Measurements from ENCODE around the gene NOC4L. TPM values are rescaled to one million over a fixed set of nuclear protein-coding genes. Genes with fewer than 3 reads are reported as not detected.

NOC4L gene
- total RNA-seq, 1 experiment from 2014 or later = 29.8 TPM

- H3K27ac ChIP-seq (ENCODE audit: low read length) = no peak overlapping the region
- H3K36me3 ChIP-seq (ENCODE audit: control insufficient read depth, insufficient read depth, low read length) = peaks cover 24% of the 10 kb centered on the region
- POLR2A ChIA-PET = no interaction called here
- in situ Hi-C loops (cut with HindIII; ENCODE audit: low pct_unique_long_range_greater_than_20kb, low sequenced_read_pairs) (no loop called here), intact Hi-C loops (cut with micrococcal nuclease; ENCODE audit: unreplicated experiment) (no loop called here)
- no peaks in the 10 kb centered on the region for H3K27me3 ChIP-seq (ENCODE audit: control insufficient read depth, insufficient read depth, low read length)
- no peaks in the 10 kb centered on the region for H3K4me1 ChIP-seq (ENCODE audit: control insufficient read depth, insufficient read depth, low read length)
- TF ChIP-seq SIN3A (IDR thresholded peaks at IDR 0.05; ENCODE audit: borderline replicate concordance, insufficient read depth, low read depth, low read length) (no peak), POLR2AphosphoS5 (IDR thresholded peaks at IDR 0.05; ENCODE audit: low read depth, low read length) (no peak), TCF7L2 (IDR thresholded peaks at IDR 0.05; ENCODE audit: low read depth, low read length) (no peak), CTCF (IDR thresholded peaks at IDR 0.05) (no peak), REST (IDR thresholded peaks at IDR 0.05; ENCODE audit: insufficient read depth in 1 of 2, low read depth in 2 of 2, low read length in 1 of 2) (no peak)
- CTCF ChIA-PET = no interaction called here
- BruUV-seq (replicated peaks) = no TSS peak
- H3K4me3 ChIP-seq (ENCODE audit: low read depth in 2 of 2, low read length in 2 of 2) = no peak overlapping the region
- no peaks in the 10 kb centered on the region for H3K9me3 ChIP-seq (ENCODE audit: control insufficient read depth, insufficient read depth, low read depth, low read length)
- ATAC-seq = no peak
- DNase-seq (ENCODE audit: low read depth, low spot score) = no peak
Observed at GRCh38 chr12:132125736-132126135, 18.5 kb upstream of the NOC4L start.

GRCh38 chr12:132127041-132127440 lies 17.2 kb upstream of the NOC4L start:
- peaks cover 16% of the 10 kb centered on the region for H3K36me3 ChIP-seq (ENCODE audit: control insufficient read depth, insufficient read depth, low read length)
- CTCF ChIA-PET = no interaction called here
- no peak for ATAC-seq

More at GRCh38 chr12:132127041-132127440, 17.2 kb upstream of the NOC4L start:
- Histone ChIP-seq H3K9me3 (ENCODE audit: control insufficient read depth, insufficient read depth, low read depth, low read length) (no peaks in the 10 kb centered on the region), H3K27me3 (ENCODE audit: control insufficient read depth, insufficient read depth, low read length) (no peaks in the 10 kb centered on the region), H3K27ac (ENCODE audit: low read length) (no peak overlapping the region), H3K4me1 (ENCODE audit: control insufficient read depth, insufficient read depth, low read length) (no peaks in the 10 kb centered on the region), H3K4me3 (ENCODE audit: low read depth in 2 of 2, low read length in 2 of 2) (no peak overlapping the region)
- no peak for TF ChIP-seq TCF7L2 (IDR thresholded peaks at IDR 0.05; ENCODE audit: low read depth, low read length)
- TF ChIP-seq CTCF (IDR thresholded peaks at IDR 0.05) = no peak
- no peak for TF ChIP-seq POLR2AphosphoS5 (IDR thresholded peaks at IDR 0.05; ENCODE audit: low read depth, low read length)
- TF ChIP-seq REST (IDR thresholded peaks at IDR 0.05; ENCODE audit: insufficient read depth in 1 of 2, low read depth in 2 of 2, low read length in 1 of 2) = no peak
- TF ChIP-seq SIN3A (IDR thresholded peaks at IDR 0.05; ENCODE audit: borderline replicate concordance, insufficient read depth, low read depth, low read length) = no peak
- BruUV-seq (replicated peaks) = no TSS peak
- POLR2A ChIA-PET = no interaction called here
- DNase-seq (ENCODE audit: low read depth, low spot score) = no peak
- in situ Hi-C loops (cut with HindIII; ENCODE audit: low pct_unique_long_range_greater_than_20kb, low sequenced_read_pairs) = no loop called here
- intact Hi-C loops (cut with micrococcal nuclease; ENCODE audit: unreplicated experiment) = no loop called here
